ENCODE measurements around the gene CCDC33. TPM values are rescaled to one million over a fixed set of nuclear protein-coding genes. Genes with fewer than 3 reads are reported as not detected.

CCDC33 gene
- total RNA-seq, 1 donor from 2014 or later: 0.41 TPM

DNA sequence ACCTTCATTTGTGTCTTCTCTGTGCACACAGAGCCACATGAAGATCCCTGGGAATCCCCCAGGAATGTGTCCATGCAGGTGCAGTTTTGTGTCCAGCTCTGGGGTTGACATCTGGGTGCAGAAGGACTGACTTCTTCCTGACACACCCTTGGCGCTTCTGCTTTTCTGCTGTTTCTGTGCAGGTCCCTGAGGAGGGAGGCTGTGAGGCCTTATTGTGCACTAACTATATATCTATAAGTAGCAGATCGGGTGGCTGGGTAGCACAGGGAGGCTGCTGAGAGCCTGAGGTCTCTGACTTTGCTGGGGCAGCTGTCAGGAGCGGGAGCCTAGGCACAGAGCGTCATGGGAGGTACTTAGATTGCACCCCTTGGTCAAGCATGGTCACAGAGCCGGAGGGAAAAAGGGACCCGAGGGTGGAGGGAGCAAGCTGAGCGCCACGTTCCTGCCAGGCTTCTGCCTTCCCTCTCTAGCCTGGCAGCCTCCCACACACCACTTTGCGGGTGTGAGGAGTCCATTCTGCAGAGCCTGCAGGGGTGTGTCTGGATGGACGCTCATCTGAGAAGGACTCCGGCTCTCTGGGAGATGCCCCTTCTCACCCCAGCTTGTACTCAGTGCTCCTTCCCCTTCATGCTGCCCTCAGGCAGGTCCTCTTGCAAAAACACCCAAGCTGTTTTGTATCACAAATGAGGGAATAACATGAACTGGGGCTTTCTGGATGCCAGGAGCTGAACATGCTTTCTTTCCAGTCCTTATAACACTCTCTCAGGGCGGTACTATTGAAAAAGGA lies 23.9 kb downstream of the CCDC33 start:
- Mint-ChIP-seq H3K4me1 (ENCODE audit: low read depth, unreplicated experiment) (peaks cover 8% of the 10 kb centered on the region), H3K27ac (ENCODE audit: unreplicated experiment) (no peak overlapping the region), H3K36me3 (ENCODE audit: low read depth, unreplicated experiment) (no peaks in the 10 kb centered on the region), H3K27me3 (ENCODE audit: low read depth, unreplicated experiment) (peaks cover 81% of the 10 kb centered on the region), H3K9me3 (ENCODE audit: unreplicated experiment) (no peaks in the 10 kb centered on the region), H3K4me3 (ENCODE audit: unreplicated experiment) (no peak overlapping the region)
- Histone ChIP-seq H3K27me3 (ENCODE audit: insufficient read depth, low read length) (peaks cover 34% of the 10 kb centered on the region), H4K20me1 (ENCODE audit: insufficient read depth, low read length) (no peaks in the 10 kb centered on the region), H2AFZ (ENCODE audit: low read depth, low read length) (no peak overlapping the region), H3K4me2 (ENCODE audit: low read length) (no peak overlapping the region), H3K36me3 (ENCODE audit: insufficient read depth, low read length) (no peaks in the 10 kb centered on the region), H3K79me2 (ENCODE audit: insufficient read depth, low read length) (no peaks in the 10 kb centered on the region), H3K27ac (ENCODE audit: low read depth, low read length) (no peak overlapping the region), H3K9me3 (ENCODE audit: insufficient read depth, low read depth, low read length) (no peaks in the 10 kb centered on the region), H3K4me1 (ENCODE audit: insufficient read depth, low read length) (peaks cover 5% of the 10 kb centered on the region), H3K4me3 (ENCODE audit: insufficient read depth, low read depth, low read length) (no peak overlapping the region), H3K9ac (ENCODE audit: low read length) (no peak overlapping the region)
- TF ChIP-seq, protein P1, sequence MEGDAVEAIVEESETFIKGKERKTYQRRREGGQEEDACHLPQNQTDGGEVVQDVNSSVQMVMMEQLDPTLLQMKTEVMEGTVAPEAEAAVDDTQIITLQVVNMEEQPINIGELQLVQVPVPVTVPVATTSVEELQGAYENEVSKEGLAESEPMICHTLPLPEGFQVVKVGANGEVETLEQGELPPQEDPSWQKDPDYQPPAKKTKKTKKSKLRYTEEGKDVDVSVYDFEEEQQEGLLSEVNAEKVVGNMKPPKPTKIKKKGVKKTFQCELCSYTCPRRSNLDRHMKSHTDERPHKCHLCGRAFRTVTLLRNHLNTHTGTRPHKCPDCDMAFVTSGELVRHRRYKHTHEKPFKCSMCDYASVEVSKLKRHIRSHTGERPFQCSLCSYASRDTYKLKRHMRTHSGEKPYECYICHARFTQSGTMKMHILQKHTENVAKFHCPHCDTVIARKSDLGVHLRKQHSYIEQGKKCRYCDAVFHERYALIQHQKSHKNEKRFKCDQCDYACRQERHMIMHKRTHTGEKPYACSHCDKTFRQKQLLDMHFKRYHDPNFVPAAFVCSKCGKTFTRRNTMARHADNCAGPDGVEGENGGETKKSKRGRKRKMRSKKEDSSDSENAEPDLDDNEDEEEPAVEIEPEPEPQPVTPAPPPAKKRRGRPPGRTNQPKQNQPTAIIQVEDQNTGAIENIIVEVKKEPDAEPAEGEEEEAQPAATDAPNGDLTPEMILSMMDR (IDR thresholded peaks at IDR 0.05; ENCODE audit: insufficient read depth, low read depth, low read length): no peak
- TF ChIP-seq EZH2 (IDR thresholded peaks at IDR 0.05; ENCODE audit: insufficient read depth, low read length): no peak
- no peak for FAIRE-seq
- no peak for DNase-seq (ENCODE audit: low read depth)

DNA sequence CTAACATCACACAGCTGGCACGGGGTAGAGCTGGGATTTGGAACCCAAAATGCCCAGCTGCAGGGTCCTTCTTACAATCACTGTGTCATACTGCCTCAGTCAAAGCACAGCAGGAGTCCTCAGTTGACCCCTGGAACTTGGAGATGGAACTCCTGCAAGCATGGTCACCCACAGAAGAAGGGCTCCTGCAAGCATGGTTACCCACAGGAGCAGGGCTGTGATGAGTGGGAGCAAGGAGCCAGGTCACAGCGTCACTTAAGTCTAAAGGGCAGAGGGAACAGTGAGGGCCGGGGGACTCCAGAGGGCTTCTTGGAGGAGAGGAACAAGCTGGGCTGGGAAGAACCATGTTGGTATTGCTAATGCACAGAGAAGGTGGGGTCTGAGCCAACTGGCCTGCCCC lies 24.9 kb downstream of the CCDC33 start:
- DNase-seq (ENCODE audit: low read depth) (no peak), FAIRE-seq (no peak)
- no peak overlapping the region for H3K9ac ChIP-seq (ENCODE audit: low read length)
- H3K9me3 ChIP-seq (ENCODE audit: insufficient read depth, low read depth, low read length): no peaks in the 10 kb centered on the region
- H3K27me3 ChIP-seq (ENCODE audit: insufficient read depth, low read length): peaks cover 34% of the 10 kb centered on the region
- no peak overlapping the region for H2AFZ ChIP-seq (ENCODE audit: low read depth, low read length)
- no peaks in the 10 kb centered on the region for H3K36me3 Mint-ChIP-seq (ENCODE audit: low read depth, unreplicated experiment)
- no peak overlapping the region for H3K4me3 ChIP-seq (ENCODE audit: insufficient read depth, low read depth, low read length)
- TF ChIP-seq, protein P1 (IDR thresholded peaks at IDR 0.05; ENCODE audit: insufficient read depth, low read depth, low read length): no peak
- TF ChIP-seq EZH2 (IDR thresholded peaks at IDR 0.05; ENCODE audit: insufficient read depth, low read length): no peak
- peaks cover 5% of the 10 kb centered on the region for H3K4me1 ChIP-seq (ENCODE audit: insufficient read depth, low read length)
- no peak overlapping the region for H3K27ac Mint-ChIP-seq (ENCODE audit: unreplicated experiment)
- no peaks in the 10 kb centered on the region for H4K20me1 ChIP-seq (ENCODE audit: insufficient read depth, low read length)
- H3K27ac ChIP-seq (ENCODE audit: low read depth, low read length): no peak overlapping the region
- H3K79me2 ChIP-seq (ENCODE audit: insufficient read depth, low read length): no peaks in the 10 kb centered on the region
- no peaks in the 10 kb centered on the region for H3K36me3 ChIP-seq (ENCODE audit: insufficient read depth, low read length)
- no peaks in the 10 kb centered on the region for H3K9me3 Mint-ChIP-seq (ENCODE audit: unreplicated experiment)
- peak overlapping the region; percentile 20 for H3K4me3 Mint-ChIP-seq (ENCODE audit: unreplicated experiment)
- no peak overlapping the region for H3K4me2 ChIP-seq (ENCODE audit: low read length)
- peaks cover 8% of the 10 kb centered on the region for H3K4me1 Mint-ChIP-seq (ENCODE audit: low read depth, unreplicated experiment)
- H3K27me3 Mint-ChIP-seq (ENCODE audit: low read depth, unreplicated experiment): peaks cover 82% of the 10 kb centered on the region

DNA sequence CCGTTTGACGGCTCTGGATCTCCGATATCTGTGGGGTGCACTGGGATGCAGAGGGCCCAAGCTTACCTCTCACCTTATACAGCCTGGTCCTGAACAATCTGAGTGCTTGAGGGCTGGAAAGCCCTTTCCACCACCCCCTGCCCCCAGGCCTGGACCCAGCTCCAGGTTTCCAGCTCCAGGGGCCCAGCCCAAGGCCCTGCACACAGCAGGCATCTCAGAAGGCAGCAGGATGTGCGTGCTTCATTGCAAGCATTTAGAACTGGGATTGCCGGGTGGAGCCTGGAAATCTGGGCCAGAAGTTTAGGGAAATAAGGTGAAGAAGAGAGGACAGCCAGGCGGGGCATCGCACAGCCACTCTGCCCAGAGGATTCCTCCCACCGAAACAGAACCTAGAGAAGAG lies 25.6 kb downstream of the CCDC33 start:
- Histone ChIP-seq H3K4me2 (ENCODE audit: low read length) (no peak overlapping the region), H3K9me3 (ENCODE audit: insufficient read depth, low read depth, low read length) (no peaks in the 10 kb centered on the region), H3K9ac (ENCODE audit: low read length) (no peak overlapping the region), H3K4me1 (ENCODE audit: insufficient read depth, low read length) (peaks cover 5% of the 10 kb centered on the region), H3K79me2 (ENCODE audit: insufficient read depth, low read length) (no peaks in the 10 kb centered on the region), H3K27me3 (ENCODE audit: insufficient read depth, low read length) (peaks cover 36% of the 10 kb centered on the region), H2AFZ (ENCODE audit: low read depth, low read length) (no peak overlapping the region), H3K4me3 (ENCODE audit: insufficient read depth, low read depth, low read length) (no peak overlapping the region), H3K36me3 (ENCODE audit: insufficient read depth, low read length) (no peaks in the 10 kb centered on the region), H4K20me1 (ENCODE audit: insufficient read depth, low read length) (no peaks in the 10 kb centered on the region), H3K27ac (ENCODE audit: low read depth, low read length) (no peak overlapping the region)
- Mint-ChIP-seq H3K4me3 (ENCODE audit: unreplicated experiment) (no peak overlapping the region), H3K9me3 (ENCODE audit: unreplicated experiment) (no peaks in the 10 kb centered on the region), H3K36me3 (ENCODE audit: low read depth, unreplicated experiment) (no peaks in the 10 kb centered on the region), H3K27ac (ENCODE audit: unreplicated experiment) (no peak overlapping the region), H3K4me1 (ENCODE audit: low read depth, unreplicated experiment) (peaks cover 8% of the 10 kb centered on the region), H3K27me3 (ENCODE audit: low read depth, unreplicated experiment) (peaks cover 82% of the 10 kb centered on the region)
- no peak for FAIRE-seq
- TF ChIP-seq EZH2 (IDR thresholded peaks at IDR 0.05; ENCODE audit: insufficient read depth, low read length): no peak
- TF ChIP-seq, protein P1 (IDR thresholded peaks at IDR 0.05; ENCODE audit: insufficient read depth, low read depth, low read length): no peak
- no peak for DNase-seq (ENCODE audit: low read depth)
